ENCODE results near the gene VAV3.

The VAV3 gene

DNA sequence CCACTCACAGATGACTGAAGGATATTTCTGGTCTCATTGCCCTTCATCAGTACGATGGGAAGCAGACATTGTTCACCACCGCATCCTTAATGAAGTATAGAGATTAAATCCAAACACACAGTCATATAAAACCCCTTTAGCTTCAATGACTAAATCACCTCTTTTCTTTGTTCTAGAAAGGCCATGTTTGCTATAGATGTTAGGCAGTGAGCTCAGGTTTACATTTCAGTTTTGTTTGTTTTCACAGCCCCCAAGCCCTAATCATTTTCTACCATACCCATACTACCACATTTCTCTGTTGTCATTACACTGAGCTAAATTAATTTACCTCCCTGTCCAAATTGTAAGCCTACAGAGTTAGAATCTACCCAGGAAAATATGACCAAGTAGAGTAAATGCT lies 439.0 kb downstream of the VAV3 start:
- DNase-seq, result no peak

GRCh38 chr1:107525145-107525544 lies 439.8 kb downstream of the VAV3 start:
- DNase-seq, result no peak

DNA sequence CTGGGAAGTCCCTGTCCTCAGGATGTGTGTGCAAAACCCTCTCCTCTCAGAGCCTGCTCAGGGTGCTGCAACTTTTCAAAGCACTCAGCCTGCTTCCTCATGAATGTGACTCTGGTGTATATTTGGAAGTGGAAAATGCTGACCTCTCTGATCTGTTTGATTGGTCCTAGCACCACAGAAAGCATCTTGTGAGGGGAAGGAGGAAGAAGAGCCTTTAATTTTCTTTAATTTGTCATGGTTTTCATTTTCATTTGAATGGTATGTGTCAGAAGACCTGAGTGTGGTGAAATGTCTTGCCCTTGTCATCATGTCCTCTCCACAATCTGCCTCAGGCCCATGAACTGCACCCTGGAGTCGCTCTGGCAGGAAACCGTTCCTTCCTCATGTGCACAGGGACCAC lies 440.7 kb downstream of the VAV3 start:
- DNase-seq, result no peak

GRCh38 chr1:107523736-107524135 lies 441.2 kb downstream of the VAV3 start:
- no peak for DNase-seq

GRCh38 chr1:107523061-107523460 lies 441.9 kb downstream of the VAV3 start:
- DNase-seq, result no peak
